Non-pigmented ciliary epithelial cell (primary cell): ENCODE measurements around the gene DPCD.
A peak's percentile ranks its signal among the peaks of the same experiment; 100 is the strongest.

ENCODE experiments used
- DNase-seq: peaks from one replicate; pipeline ENCODE4 v3.0.0-alpha.2; 2010; ENCODE audit warnings: low read depth

DPCD gene

GRCh38 chr10:101587725-101588653, at the start of gene DPCD, which contains the start of gene POLL:
TSS of gene DPCD (plus strand) at chr10:101588321. CDS start at chr10:101588337, 16 bp downstream.
TSS of gene POLL (minus strand) at chr10:101588257. CDS start at chr10:101587360, 897 bp downstream.
- peak; percentile 74 for DNase-seq

DNA sequence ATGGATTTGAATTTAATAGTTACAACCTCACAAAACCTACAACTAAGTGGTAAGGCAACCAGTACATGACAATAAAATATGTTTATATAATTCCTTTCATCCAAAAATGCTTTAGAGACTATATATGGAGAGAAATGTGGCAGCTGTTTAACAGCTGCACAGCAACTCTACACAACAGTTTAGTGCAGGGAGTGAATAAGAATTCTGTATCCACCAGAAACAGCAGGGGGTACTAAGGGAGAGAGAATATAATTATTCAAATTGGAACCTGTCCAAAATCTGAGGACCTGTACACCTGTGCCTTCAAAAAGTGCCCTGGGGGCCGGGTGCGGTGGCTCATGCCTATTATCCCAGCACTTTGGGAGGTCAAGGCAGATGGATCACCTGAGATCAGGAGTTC, 49.7 kb upstream of the DPCD start:
- no peak for DNase-seq

GRCh38 chr10:101545898-101546297, 42.2 kb upstream of the DPCD start:
- DNase-seq = no peak

DNA sequence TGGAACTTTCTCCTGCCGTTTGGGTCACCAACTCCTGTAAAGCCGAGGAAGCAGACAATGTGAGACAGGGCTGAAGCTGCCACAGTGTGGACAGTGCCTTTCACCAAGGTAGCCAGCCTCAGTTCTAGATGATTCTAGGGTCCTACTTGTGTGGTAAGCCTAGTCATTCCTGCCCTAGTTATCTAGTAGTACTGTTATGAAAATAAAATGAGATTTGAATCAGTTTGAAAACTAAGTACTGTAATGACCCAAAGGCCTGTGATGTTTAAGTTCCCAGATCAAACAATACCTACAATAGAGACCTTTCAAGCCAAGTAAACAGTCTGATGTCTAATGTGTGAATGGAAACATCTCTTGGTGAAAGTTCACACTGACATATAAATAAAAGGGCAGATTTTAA, 37.2 kb upstream of the DPCD start:
- no peak for DNase-seq

DNA sequence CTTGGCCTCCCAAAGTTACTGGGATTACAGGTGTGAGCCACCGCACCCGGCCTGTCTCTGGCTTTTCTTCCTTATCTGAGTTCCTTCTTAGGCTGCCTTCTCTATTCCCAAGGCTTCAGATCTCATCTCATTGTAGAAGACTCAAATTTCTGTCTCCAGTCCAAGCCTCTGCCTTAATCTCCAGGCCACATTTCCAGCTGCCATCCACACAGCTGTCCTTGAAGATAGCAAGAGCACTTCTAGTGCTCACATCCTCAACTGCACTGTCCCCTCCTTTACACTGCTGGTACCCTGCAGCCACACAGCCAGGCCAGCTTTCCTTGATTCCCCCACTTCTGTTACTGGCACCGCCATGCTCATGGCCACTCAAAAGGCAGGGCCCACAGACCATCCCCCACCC, 35.7 kb upstream of the DPCD start:
- DNase-seq = no peak

- no peak for DNase-seq
Measured at GRCh38 chr10:101557541-101557940, 30.6 kb upstream of the DPCD start.

DNA sequence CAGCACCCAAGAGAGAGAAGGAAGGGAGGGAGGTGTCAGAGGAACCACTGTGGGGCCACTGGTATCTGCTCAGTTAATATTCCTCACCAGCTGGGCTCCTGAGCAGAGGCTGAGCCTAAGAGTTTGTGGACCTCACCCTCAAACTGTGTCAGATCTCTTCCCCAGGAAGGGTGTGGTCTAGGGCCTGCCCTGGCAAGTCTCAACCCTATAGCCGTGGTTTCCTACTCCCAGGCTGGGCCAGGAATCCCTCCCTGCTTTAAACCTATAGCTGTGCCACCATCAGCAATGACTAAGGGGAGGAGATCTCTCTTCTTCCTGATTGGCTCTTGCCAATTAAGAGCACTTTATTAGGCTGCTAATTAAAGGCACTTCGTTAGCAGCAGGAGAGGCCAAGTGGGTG, 29.9 kb upstream of the DPCD start:
- no peak for DNase-seq

GRCh38 chr10:101558671-101559595, 29.2 kb upstream of the DPCD start:
- DNase-seq = no peak

- no peak for DNase-seq
Measured at GRCh38 chr10:101559596-101560297, 28.4 kb upstream of the DPCD start.

DNA sequence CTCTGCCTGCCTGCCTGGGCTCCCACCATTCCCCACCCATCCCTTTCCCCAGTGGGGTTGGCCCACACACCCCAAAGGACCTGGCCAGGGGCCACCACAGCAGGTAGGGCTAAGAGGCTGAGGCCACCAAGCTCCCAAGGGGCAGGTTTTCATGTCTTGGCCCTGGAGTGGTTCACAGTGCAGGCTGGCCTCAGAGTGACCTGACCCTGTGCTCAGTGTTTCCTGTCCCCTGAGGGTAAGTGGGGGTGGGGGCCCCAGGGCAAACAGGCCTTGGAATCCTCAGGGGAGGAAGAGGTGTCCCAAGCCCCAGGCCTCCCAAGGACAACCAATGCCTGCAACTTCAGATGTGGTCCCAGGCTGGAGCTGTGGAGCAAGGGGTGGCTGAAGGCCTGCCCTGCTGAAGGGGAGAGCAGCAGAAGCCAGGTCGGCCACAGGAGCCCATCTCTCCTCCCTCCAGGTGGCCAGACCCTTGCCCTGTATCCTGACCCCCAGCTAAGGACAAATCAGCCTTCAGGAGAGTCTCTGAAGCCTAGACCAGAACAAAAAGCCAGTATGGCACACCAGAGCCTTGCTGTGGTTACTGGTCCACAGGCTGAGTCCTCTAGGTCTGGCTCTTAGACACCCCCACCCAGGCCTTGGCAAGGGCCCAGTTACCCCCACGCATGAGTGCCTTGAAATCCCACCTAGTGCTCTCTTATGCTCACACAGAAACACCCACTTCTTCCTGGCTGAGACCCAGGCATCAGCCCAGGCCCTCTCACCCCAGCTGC, 27.6 kb upstream of the DPCD start:
- DNase-seq = no peak

- DNase-seq = no peak
Measured at GRCh38 chr10:101561068-101561915, 26.8 kb upstream of the DPCD start.

- DNase-seq = no peak
Measured at GRCh38 chr10:101562231-101562630, 25.9 kb upstream of the DPCD start.

- DNase-seq = no peak
Measured at GRCh38 chr10:101563007-101563406, 25.1 kb upstream of the DPCD start.

DNA sequence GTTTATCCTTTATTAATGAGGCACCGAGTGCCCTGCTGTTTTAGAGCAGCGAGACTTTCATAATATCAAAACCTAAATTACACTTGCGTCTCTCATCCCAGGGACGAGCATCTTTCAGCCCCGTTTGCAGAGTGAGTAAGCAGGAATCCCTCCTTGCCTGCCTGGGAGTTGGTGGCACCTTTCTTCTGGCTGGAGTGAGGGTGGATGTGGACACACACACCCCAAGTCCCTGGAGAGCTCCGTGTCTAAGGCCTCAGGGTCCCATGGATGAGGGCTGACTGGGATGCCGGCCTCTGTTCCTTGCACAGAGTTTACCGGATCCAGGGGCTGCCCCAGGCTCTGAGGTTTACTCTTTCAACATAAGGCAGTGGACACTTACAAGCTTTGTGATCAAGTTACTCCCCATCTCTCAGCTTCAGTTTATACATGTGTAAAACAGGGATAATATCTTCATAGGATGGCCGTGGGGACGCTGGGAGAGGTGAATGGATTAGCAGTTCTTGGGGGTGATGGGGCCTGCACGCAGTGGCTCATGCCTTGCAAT, 24.6 kb upstream of the DPCD start:
- no peak for DNase-seq

GRCh38 chr10:101564490-101564991, 23.6 kb upstream of the DPCD start:
- no peak for DNase-seq

DNA sequence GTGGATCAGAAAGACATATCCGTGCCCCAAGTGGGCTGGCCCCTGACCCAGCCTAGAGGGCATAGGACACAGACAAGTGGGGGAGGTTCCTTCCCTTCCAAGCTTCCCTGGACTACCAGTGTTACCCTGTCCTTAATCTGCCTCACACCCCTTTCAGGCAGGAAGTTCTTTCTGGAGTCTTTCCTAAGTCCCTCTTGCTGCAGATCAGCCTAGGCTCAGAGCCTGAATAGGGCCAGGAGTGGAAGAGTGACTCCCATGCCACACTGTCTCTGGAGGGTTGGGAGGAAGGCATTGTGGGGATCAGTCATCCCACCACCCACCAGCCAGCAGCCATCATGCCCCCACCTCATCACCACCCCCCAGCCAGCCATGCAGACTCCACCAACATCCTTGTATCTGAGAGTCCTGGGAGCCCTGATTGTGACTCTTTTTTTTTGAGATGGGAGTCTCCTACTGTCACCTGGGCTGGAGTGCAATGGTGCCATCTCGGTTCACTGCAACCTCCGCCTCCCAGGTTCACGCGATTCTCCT, 22.7 kb upstream of the DPCD start:
- DNase-seq = no peak

DNA sequence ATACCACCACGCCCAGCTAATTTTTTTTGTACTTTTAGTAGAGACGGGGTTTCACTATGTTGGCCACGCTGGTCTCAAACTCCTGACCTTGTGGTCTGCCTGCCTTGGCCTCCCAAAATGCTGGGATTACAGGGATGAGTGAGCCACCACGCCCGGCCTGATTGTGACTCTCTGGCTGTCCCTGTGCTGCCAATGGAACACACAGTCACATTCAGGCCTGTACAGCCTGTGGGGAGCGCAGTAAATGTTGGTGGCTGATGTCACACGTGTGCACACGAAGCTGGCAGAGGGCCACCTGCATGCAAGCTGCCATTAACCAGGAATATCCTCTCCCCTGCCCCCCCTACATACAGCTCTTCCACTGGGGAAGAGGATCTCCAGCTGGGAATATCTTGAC, 22.2 kb upstream of the DPCD start:
- DNase-seq = no peak

GRCh38 chr10:101566333-101567164, 21.6 kb upstream of the DPCD start:
- no peak for DNase-seq
